Heart left ventricle (tissue), 16 donors: ENCODE data around the gene SIRPB2. TPM values are rescaled to one million over a fixed set of nuclear protein-coding genes. Genes with fewer than 3 reads are reported as not detected.

Experiments
- ATAC-seq, 4 donors: fragments of 200-7000 bp; cut with Tn5 transposase; one replicate each; pipeline ENCODE4 v1.9.1; 2020 to 2022; ENCODE audit warnings: moderate library complexity in 4 of 4, mild to moderate bottlenecking in 3 of 4, moderate number of reproducible peaks in 1 of 4
- DNase-seq, 5 donors: peaks; one replicate each; pipeline ENCODE4 v3.0.0-alpha.2; 2020
- H3K27ac ChIP-seq, 12 donors: fragments of 200-600 bp; sonication (generic) in 4 of 12; one replicate each; pipeline versions ENCODE4 v1.5.0 to v1.8.0; 2016 to 2022; ENCODE audit warnings: mild to moderate bottlenecking in 2 of 12
- H3K27me3 ChIP-seq, 9 donors: fragments of 200-600 bp; sonication (generic) in 2 of 9; one replicate each; pipeline versions ENCODE4 v1.5.1 to v1.8.0; 2016 to 2022; ENCODE audit warnings: mild to moderate bottlenecking in 3 of 9
- H3K36me3 ChIP-seq, 9 donors: fragments of 200-600 bp; sonication (generic) in 2 of 9; one replicate each; pipeline versions ENCODE4 v1.5.0 to v1.8.0; 2018 to 2022; ENCODE audit warnings: mild to moderate bottlenecking in 2 of 9
- H3K4me1 ChIP-seq, 12 donors: fragments of 200-600 bp; sonication (generic) in 4 of 12; one replicate each; pipeline versions ENCODE4 v1.5.0 to v1.8.0; 2016 to 2022; ENCODE audit warnings: mild to moderate bottlenecking in 3 of 12
- H3K4me3 ChIP-seq, 12 donors: fragments of 200-600 bp; sonication (generic) in 4 of 12; one replicate each; pipeline versions ENCODE4 v1.5.0 to v1.8.0; 2017 to 2022; ENCODE audit warnings: mild to moderate bottlenecking in 9 of 12, moderate library complexity in 4 of 12
- H3K9me3 ChIP-seq, 12 donors: fragments of 200-600 bp; sonication (generic) in 4 of 12; one replicate each; pipeline versions ENCODE4 v1.5.0 to v1.8.0; 2016 to 2022; ENCODE audit warnings: mild to moderate bottlenecking in 1 of 12
- CTCF ChIP-seq, 12 donors: fragments of 200-600 bp; sonication (generic) in 4 of 12; IDR thresholded peaks; one replicate each; pipeline versions ENCODE4 v1.5.0 to v1.8.0; 2018 to 2022; ENCODE audit warnings: antibody characterized with exemption in 12 of 12, mild to moderate bottlenecking in 5 of 12
- POLR2A ChIP-seq, 2 donors: fragments of 450-650 bp; IDR thresholded peaks; one replicate each; pipeline ENCODE4 v1.6.1; 2017; ENCODE audit warnings: antibody characterized with exemption in 2 of 2, mild to moderate bottlenecking in 2 of 2, moderate library complexity in 2 of 2
- WGBS, 4 donors: extraction: QIAGEN DNeasy Blood & Tissue Kit in 2 of 4; methylation state at CpG; one replicate each; pipeline versions ENCODE4 v1.1.5 to v1.1.7; 2013 to 2018; 5-methylcytosine and 5-hydroxymethylcytosine counted together
- intact Hi-C, 10 donors: fragments of 100-400 bp; cut with DNase I; formaldehyde crosslinking; loops; one replicate each; pipeline versions ENCODE4 v1.11.1 to v1.14.2; 2022
- polyA plus RNA-seq, 2 donors: library from polyadenylated mRNA; stranded (reverse); fragments of 200-250 nt; gene quantifications; one replicate each; pipeline ENCODE4 v1.2.3, GENCODE V29; 2013
- total RNA-seq, 9 donors: library from RNA; depleted of rRNA in 2 of 9; stranded (reverse); fragments of >200 nt in 2 of 9; fragmentation: NEBNext Ultra II Directional in 3 of 9; extraction: Animal tissue kit (Norgen Biotek cat#: 25700) in 3 of 9; gene quantifications; one replicate each; pipeline versions ENCODE4 v1.1.0 to v1.2.4, GENCODE V29; 2016 to 2023
- donor health status: ischemic (EF 13 %, LVEDD 7.1; RV severe dilation, severe dysfunction).
- donor health status: healthy with polysubstance abuse.
- donor health status: DM: no; HTN: yes; CAD: no.
- donor health status: DM: no; HTN: no; CAD: no.
- donor health status: ischemic (EF 25% LVEDD 6.9; RV normal size, moderate dysfunction).
- donor health status: ischemic (EF 25% LVEDD 5.7; RV mildly dilated, moderate dysfunction).
- donor health status: healthy.
- donor health status: DM: yes; HTN: yes; CAD: no.
- donor health status: ischemic (EF 35%, LVEDD 5.7; RV mildly dilated, moderate dysfunction).
- donor health status: nonischemic (EF 11% LVEDD 7.7; RV severe dilation, severe dysfunction).
- donor health status: DM: yes; HTN: yes; CAD: no.
- donor health status: PGD.
- donor health status: ischemic (EF 29% LVEDD 5.4; RV normal size, mild dysfunction).
- donor health status: nonischemic (EF 23%, LVEDD 6.1; RV moderate dilation, normal function).

SIRPB2 gene
- total and polyA plus RNA-seq, 11 donors = 0.74 to 11.9 (median 2.1) TPM

GRCh38 chr20:1508574-1508973 lies 17.4 kb upstream of the SIRPB2 start:
- TF ChIP-seq CTCF (IDR thresholded peaks at IDR 0.05) (no peak), POLR2A (IDR thresholded peaks at IDR 0.05) (no peak)
- peaks cover 0 to 4% (median 0%) of the 10 kb centered on the region in 12 donors for H3K4me1 ChIP-seq
- no peaks in the 10 kb centered on the region for H3K36me3 ChIP-seq
- ATAC-seq (no peak), DNase-seq (no peak)
- H3K4me3 ChIP-seq = no peak overlapping the region
- peaks cover 0 to 7% (median 0%) of the 10 kb centered on the region in 12 donors for H3K9me3 ChIP-seq
- no peak overlapping the region for H3K27ac ChIP-seq
- intact Hi-C loops = no loop called here
- H3K27me3 ChIP-seq = peaks cover 0 to 6% (median 0%) of the 10 kb centered on the region in 9 donors

- no peaks in the 10 kb centered on the region for H3K36me3 ChIP-seq
- DNase-seq (no peak), ATAC-seq (no peak)
- no peak overlapping the region for H3K4me3 ChIP-seq
- peaks cover 0 to 4% (median 0%) of the 10 kb centered on the region in 12 donors for H3K4me1 ChIP-seq
- H3K27ac ChIP-seq = no peak overlapping the region
- H3K9me3 ChIP-seq = peaks cover 0 to 7% (median 0%) of the 10 kb centered on the region in 12 donors
- intact Hi-C loops = no loop called here
- H3K27me3 ChIP-seq = no peaks in the 10 kb centered on the region
- TF ChIP-seq POLR2A (IDR thresholded peaks at IDR 0.05) = no peak
- no peak for TF ChIP-seq CTCF (IDR thresholded peaks at IDR 0.05)
- 64 to 84% (median 74%) methylated on average over 3 of the region's 3 CpGs for WGBS, 4 donors
Observed at GRCh38 chr20:1507276-1507675, 16.1 kb upstream of the SIRPB2 start.

GRCh38 chr20:1505871-1506270 lies 14.7 kb upstream of the SIRPB2 start:
- H3K9me3 ChIP-seq = peaks cover 0 to 13% (median 0%) of the 10 kb centered on the region in 12 donors
- H3K27me3 ChIP-seq = no peaks in the 10 kb centered on the region
- H3K27ac ChIP-seq = no peak overlapping the region
- no peaks in the 10 kb centered on the region for H3K36me3 ChIP-seq
- H3K4me3 ChIP-seq = no peak overlapping the region
- no peak for ATAC-seq
- TF ChIP-seq POLR2A (IDR thresholded peaks at IDR 0.05) (no peak), CTCF (IDR thresholded peaks at IDR 0.05) (no peak)
- no peak for DNase-seq
- H3K4me1 ChIP-seq = peaks cover 0 to 4% (median 0%) of the 10 kb centered on the region in 12 donors
- intact Hi-C loops = no loop called here
- WGBS, 4 donors = 0 to 96% (median 71%) methylated on average over 1 of the region's 1 CpG

GRCh38 chr20:1505361-1505760 lies 14.1 kb upstream of the SIRPB2 start:
- DNase-seq = no peak
- no peak for TF ChIP-seq CTCF (IDR thresholded peaks at IDR 0.05)
- TF ChIP-seq POLR2A (IDR thresholded peaks at IDR 0.05) = no peak
- H3K27me3 ChIP-seq = peaks cover 0 to 1% (median 0%) of the 10 kb centered on the region in 9 donors
- peaks cover 0 to 13% (median 0%) of the 10 kb centered on the region in 12 donors for H3K9me3 ChIP-seq
- no peak overlapping the region for H3K4me3 ChIP-seq
- ATAC-seq = no peak
- no peaks in the 10 kb centered on the region for H3K36me3 ChIP-seq
- H3K4me1 ChIP-seq = no peaks in the 10 kb centered on the region
- 71 to 84% (median 79%) methylated on average over 2 to 3 of the region's 3 CpGs for WGBS, 4 donors
- no peak overlapping the region for H3K27ac ChIP-seq
- intact Hi-C loops = no loop called here
